Hematopoietic multipotent progenitor cell (in vitro differentiated cells): Measurements from ENCODE around the gene CRYGB. TPM values are rescaled to one million over a fixed set of nuclear protein-coding genes. Genes with fewer than 3 reads are reported as not detected.

Experiments used
- DNase-seq, 3 donors: peaks; one replicate each; pipeline ENCODE4 v3.0.0-alpha.2; 2011 to 2015; ENCODE audit warnings: low read depth in 2 of 3, low spot score in 2 of 3
- total RNA-seq: library from RNA; depleted of rRNA; stranded (reverse); fragments of >200 nt; gene quantifications from one replicate; pipeline ENCODE4 v1.2.3, GENCODE V29; 2012

Gene CRYGB, protein sequence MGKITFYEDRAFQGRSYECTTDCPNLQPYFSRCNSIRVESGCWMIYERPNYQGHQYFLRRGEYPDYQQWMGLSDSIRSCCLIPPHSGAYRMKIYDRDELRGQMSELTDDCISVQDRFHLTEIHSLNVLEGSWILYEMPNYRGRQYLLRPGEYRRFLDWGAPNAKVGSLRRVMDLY
- total RNA-seq: not detected

- no peak for DNase-seq
These were observed at the start of gene CRYGB for GRCh38 chr2:208146006-208146405. CRYGB (minus strand) TSS chr2:208146158; CDS start chr2:208146120, 38 bp downstream.

DNA sequence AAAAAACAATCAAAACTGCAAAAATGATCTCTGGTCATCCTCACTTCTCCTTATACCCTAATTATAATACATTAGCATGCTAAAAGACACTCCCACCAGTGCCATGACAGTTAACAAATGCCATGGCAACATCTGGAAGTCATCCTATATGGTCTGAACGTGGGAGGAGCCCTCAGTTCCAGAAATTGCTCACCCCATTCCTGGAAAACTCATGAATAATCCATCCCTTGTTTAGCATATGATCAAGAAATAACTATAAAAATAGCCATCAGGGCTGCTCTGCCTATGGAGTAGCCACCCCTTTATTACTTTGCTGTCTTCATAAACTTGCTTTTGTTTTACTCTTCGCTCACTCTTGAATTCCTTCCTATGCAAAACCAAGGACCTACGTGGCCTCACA lies 49.6 kb upstream of the CRYGB start:
- no peak for DNase-seq

GRCh38 chr2:208192611-208193236 lies 46.8 kb upstream of the CRYGB start:
- no peak for DNase-seq

DNA sequence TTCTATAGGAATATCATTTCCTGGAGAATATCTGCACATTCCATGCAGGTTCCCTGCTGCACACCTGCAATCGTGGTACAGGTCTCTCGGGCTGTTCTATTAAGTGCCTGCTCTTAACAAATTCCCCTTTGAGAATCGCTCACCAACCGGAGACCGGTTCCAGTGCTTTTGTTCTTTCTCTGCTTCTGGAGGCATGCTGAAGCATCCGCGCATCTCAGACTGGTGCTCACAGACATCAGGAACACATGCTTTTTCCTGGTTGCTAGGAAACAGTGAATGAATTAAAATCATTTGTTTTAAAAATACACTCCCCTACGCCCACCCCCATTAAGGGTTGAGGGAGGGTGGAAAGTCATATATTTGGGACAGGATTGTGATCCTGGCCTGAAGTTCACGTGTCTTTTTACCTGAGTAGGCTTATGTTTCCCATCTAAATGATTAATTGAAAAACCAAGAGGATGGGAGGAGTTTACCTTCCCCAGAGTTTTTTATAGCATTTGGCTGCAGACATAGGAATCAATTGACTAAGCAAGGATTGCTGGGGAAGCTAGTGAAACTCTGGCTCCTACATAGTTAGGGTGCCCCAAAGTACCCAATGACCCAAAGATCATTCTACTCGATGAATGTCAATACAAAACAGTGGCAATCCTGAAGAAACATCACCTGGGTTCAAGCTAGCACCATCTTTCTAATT lies 44.0 kb upstream of the CRYGB start, which contains the start of gene C2orf80:
TSS of gene C2orf80 (minus strand) at position 221 of the 694 bp plus-strand sequence. CDS start 3,044 bp downstream, outside the sequence.
- DNase-seq: no peak

GRCh38 chr2:208189069-208189809 lies 43.3 kb upstream of the CRYGB start:
- no peak for DNase-seq

GRCh38 chr2:208186893-208187292 lies 40.9 kb upstream of the CRYGB start:
- no peak for DNase-seq

DNA sequence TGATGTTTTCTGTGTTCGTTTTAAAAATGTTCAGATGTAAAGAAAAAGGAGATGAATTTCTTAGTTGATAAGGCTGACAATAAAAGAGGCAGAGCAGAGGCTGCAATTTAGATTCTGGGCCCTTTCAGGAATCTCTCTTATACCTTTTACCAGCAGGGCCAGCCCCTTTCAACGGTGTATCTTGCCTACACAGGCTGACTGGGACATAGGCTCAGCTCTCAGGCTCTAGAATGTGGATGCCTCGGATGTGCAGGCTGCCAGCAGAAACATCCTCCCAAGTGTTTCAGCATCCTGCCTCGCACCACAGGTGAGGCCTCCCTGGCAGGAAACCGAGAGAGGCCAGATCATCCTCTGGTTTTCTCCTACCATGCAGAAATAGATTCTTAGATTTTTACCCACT lies 40.5 kb upstream of the CRYGB start:
- no peak for DNase-seq

DNA sequence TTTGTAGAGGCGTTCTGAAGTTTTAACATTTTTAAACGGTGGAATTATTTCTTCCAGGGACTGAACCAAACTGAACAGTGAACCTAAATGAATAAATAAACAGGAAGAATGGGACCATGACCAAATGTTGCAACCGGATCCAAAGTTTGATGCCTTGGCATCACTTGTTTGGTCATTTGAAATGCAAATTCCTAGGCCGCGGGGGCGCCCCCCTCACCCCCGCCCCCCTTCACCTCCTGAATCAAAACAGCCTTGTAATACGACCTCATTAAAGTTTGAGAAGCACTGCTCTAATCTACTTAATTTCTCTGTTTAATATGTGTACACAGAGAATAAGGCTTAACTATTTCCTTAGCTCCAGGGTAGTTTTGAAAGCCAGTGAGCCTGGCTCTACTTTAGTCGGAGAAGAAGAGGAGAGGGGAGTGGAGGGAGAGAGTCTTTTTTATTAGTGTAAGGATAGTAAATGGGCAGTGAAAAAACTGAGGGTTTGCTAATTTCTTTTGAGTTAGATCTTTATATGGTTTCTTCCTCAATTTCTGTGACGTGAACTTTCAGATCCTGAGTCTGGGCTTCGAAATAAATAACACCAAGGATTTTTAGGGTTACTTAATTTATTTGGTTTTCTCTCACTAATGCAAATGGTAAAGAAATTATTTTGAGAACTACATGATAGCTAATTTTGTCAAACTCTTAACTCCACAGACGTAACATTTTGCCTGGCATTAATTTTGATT lies 38.2 kb upstream of the CRYGB start:
- DNase-seq: no peak

- peak in 1 of 3 donors; percentile 14 for DNase-seq
These were observed 37.6 kb upstream of the CRYGB start for GRCh38 chr2:208183526-208183925.

GRCh38 chr2:208182835-208183234 lies 36.9 kb upstream of the CRYGB start:
- DNase-seq: no peak

GRCh38 chr2:208179028-208179609 lies 33.2 kb upstream of the CRYGB start:
- no peak for DNase-seq

GRCh38 chr2:208175840-208176153 lies 29.8 kb upstream of the CRYGB start:
- no peak for DNase-seq

DNA sequence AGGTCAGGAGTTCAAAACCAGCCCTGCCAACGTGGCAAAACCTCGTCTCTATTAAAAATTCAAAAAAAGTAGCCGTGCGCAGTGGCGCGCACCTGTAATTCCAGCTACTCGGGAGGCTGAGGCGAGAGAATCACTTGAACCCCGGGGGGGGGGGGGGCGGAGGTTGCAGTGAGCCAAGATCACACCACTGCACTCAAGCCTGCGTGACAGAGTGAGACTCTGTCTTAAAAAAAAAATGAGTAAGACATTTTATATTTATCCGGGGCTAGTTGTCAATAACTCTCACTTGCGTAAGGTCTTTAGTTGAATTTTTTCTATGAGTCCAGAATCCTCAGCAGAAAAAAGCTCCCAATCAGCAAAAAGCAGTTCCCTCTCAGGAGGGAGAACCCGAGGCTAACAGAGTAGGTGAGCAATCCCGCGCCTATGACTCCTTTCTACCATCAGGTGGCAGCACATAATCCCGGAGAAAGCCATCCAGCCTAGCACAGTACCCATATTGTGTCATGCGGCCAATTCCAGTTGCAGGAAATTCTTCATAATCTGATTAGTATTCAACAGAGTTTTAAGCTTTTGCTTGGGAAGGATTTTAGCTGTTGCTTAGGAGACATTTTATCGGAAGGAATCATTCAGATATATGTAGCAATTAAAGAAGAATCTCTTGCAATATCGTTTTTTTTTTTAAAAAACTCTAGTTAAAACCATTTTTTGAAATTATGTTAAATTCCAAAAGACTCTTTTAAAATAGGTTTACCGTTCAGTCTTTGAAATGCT lies 29.3 kb upstream of the CRYGB start:
- DNase-seq: peak; percentile 9 to 81 (median 79)

- no peak for DNase-seq
These were observed 28.2 kb upstream of the CRYGB start for GRCh38 chr2:208174144-208174543.

GRCh38 chr2:208172125-208172524 lies 26.2 kb upstream of the CRYGB start:
- peak in 2 of 3 donors; percentile 17 to 35 for DNase-seq

DNA sequence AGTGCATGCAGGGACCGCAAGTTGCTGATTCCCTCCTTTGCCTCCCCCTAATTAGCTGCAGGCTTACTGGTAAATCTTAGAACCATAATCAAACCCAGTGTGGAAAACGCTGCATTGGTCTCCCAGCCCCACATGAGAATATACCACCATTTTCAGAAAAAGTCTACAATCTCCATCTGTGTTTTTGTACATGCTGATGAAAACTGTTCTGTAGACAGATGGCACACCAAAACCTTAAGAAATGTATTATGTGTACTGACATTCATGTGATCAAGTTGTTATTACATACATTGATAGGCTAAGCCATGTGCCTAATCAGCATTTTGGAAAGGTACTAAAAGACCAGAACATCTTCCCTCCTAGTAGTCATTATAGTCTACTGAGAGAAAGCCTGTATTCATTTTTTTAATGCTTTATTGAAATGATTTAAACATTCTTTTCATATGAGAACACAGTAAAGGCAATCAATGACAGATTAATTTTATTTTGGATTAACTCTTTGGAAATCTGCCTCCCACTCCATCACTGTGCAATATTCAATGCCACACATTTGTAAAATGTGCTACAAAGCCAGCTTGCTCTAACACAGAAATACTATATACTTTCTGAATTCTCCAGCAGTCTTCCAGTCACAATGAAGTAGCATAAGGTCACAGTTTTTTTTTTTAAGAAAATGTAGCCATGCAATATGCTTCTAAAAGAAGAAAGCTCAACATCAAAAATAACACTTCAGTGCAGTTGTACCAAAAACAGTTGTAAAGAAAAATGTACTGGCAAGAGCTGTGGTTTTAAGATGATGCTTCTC lies 19.2 kb upstream of the CRYGB start:
- DNase-seq: no peak

- no peak for DNase-seq
These were observed 17.5 kb upstream of the CRYGB start, which contains the start of gene CRYGA for GRCh38 chr2:208163489-208163888. CRYGA (minus strand) TSS chr2:208163589; CDS start chr2:208163556, 33 bp downstream.

DNA sequence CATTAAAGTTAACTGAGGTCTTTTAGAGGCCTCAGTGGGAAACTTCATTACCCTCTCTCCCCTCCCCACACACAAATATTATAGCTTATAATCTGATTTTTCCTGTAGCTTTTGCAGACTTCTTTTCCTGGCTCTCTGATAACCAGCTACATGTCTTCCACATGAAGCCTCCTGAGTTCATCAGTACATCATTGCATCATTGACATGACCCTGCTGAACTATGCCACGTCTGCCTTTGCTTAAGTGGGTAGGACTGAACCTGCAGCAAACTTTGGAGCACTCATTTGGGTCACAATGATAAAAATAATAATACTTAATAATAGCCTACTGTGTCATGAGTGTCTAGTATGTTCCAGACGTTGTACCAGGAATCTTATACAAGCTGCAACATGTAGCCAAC lies 10.5 kb upstream of the CRYGB start:
- DNase-seq: no peak

DNA sequence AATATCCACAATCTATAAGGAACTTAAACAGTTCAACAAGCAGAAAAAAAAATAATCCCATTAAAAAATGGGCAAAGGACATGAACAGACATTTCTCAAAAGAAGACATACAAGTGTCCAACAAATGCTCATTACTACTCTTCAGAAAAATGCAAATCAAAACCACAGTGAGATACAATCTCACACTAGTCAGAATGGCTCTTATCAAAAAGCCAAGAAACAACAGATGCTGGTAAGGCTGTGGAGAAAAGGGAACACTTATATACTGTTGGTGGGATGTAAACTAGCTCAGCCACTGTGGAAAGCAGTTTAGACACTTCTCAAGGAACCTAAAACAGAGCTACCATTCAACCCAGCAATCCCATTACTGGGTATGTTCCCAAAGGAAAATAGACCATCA lies 7.2 kb upstream of the CRYGB start:
- DNase-seq: no peak
